Right atrium auricular region (tissue), 2 donors: ENCODE data around the gene CORO2B. TPM values are rescaled to one million over a fixed set of nuclear protein-coding genes. Genes with fewer than 3 reads are reported as not detected.
A peak's percentile ranks its signal among the peaks of the same experiment; 100 is the strongest.

ENCODE experiments used
- DNase-seq: peaks from one replicate; pipeline ENCODE4 v3.0.0-alpha.2; 2019; ENCODE audit warnings: low spot score
- H3K27ac ChIP-seq, 2 donors: fragments of 200-600 bp; sonication (generic); 1 replicate in 1 of 2; 2 replicates in 1 of 2; pipeline ENCODE4 v1.5.1; 2016 to 2019
- H3K27me3 ChIP-seq, 2 donors: fragments of 200-600 bp; sonication (generic); one replicate each; pipeline versions ENCODE4 v1.5.1 to v1.6.0; 2017 to 2019
- H3K36me3 ChIP-seq: fragments of 200-600 bp; sonication (generic); one replicate; pipeline ENCODE4 v1.5.1; 2016
- H3K4me1 ChIP-seq, 2 donors: fragments of 200-600 bp; sonication (generic); one replicate each; pipeline versions ENCODE4 v1.5.1 to v1.6.0; 2017 to 2019
- H3K4me3 ChIP-seq, 2 donors: fragments of 200-600 bp; sonication (generic); 1 replicate in 1 of 2; 2 replicates in 1 of 2; pipeline ENCODE4 v1.5.1; 2017 to 2019; ENCODE audit warnings: mild to moderate bottlenecking in 1 of 2, moderate library complexity in 1 of 2
- H3K9me3 ChIP-seq, 2 donors: fragments of 200-600 bp; sonication (generic); one replicate each; pipeline ENCODE4 v1.5.1; 2019
- total RNA-seq, 2 donors: library from RNA; depleted of rRNA; stranded (reverse); fragments of >200 nt; gene quantifications; one replicate each; pipeline ENCODE4 v1.1.0, GENCODE V29; 2016
- TF ChIP-seq, protein P1 (sequence below), 2 donors: fragments of 200-600 bp; sonication (generic); IDR thresholded peaks; one replicate each; pipeline ENCODE4 v1.5.1; 2019; ENCODE audit warnings: antibody characterized with exemption in 2 of 2

The CORO2B gene
- total RNA-seq, 2 donors from 2014 or later, result 6.0 to 9.7 TPM

DNA sequence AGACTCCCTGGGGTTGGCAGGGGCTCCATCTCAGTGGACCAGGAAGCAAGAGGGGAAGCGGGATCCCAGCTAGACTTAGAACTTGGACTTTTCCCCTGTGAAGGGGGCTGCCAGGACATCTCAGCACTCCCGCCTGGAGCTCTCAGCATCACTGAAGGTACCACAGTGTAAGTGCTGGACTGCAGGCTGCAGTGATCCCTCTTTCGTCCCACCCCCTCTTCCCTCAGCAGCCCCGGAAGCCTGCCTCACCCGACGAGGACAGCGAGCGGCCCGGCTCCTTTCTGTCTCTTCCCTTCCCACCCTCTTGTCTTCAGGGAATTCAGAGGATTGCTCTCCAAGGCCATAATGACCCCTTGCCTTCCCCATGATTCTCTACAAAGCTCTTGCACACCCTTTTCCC, 147.5 kb downstream of the CORO2B start:
- H3K27me3 ChIP-seq, result no peaks in the 10 kb centered on the region
- no peak overlapping the region for H3K4me3 ChIP-seq
- H3K27ac ChIP-seq, result peak overlapping the region; percentile 42 to 52
- DNase-seq, result no peak
- TF ChIP-seq, protein P1, sequence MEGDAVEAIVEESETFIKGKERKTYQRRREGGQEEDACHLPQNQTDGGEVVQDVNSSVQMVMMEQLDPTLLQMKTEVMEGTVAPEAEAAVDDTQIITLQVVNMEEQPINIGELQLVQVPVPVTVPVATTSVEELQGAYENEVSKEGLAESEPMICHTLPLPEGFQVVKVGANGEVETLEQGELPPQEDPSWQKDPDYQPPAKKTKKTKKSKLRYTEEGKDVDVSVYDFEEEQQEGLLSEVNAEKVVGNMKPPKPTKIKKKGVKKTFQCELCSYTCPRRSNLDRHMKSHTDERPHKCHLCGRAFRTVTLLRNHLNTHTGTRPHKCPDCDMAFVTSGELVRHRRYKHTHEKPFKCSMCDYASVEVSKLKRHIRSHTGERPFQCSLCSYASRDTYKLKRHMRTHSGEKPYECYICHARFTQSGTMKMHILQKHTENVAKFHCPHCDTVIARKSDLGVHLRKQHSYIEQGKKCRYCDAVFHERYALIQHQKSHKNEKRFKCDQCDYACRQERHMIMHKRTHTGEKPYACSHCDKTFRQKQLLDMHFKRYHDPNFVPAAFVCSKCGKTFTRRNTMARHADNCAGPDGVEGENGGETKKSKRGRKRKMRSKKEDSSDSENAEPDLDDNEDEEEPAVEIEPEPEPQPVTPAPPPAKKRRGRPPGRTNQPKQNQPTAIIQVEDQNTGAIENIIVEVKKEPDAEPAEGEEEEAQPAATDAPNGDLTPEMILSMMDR (IDR thresholded peaks at IDR 0.05), result no peak
- no peaks in the 10 kb centered on the region for H3K36me3 ChIP-seq
- H3K4me1 ChIP-seq, result peaks cover 0 to 46% of the 10 kb centered on the region in 2 donors
- H3K9me3 ChIP-seq, result no peaks in the 10 kb centered on the region

DNA sequence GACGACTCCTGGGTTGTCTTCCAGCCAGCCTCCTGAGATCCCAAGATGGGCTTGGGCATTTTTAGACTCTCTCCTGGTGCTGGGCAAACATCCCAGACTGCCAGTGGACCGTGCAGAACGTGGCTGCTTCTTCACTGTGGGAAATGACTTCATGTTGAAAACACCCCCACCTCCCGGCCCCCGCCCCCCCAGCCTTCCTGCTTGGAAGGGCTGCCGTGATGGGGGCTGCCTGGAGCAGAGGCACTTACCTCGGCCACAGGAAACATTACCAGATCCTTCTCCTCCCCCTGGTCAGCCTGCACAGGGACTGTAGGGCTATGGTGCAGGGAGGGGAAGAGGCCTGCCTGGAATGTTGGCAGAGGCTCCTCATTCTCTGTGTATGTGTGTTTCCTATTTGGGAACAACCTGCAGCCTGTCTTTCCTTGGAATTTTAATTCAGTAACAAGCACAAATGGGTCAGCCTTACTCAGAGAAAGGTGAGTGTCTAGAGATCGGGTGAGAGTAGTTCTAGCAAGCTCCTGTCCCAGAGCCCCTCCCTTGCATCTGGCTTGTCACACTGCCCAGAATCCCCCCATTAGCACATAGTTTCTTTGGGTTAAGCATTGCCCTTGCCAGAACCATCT, 151.1 kb downstream of the CORO2B start:
- no peak for DNase-seq
- Histone ChIP-seq H3K9me3 (no peaks in the 10 kb centered on the region), H3K4me1 (peaks cover 0 to 58% of the 10 kb centered on the region in 2 donors), H3K36me3 (no peaks in the 10 kb centered on the region), H3K27ac (peak overlapping the region; percentile 12 to 58), H3K27me3 (no peaks in the 10 kb centered on the region), H3K4me3 (no peak overlapping the region)
- TF ChIP-seq, protein P1 (IDR thresholded peaks at IDR 0.05), result no peak

DNA sequence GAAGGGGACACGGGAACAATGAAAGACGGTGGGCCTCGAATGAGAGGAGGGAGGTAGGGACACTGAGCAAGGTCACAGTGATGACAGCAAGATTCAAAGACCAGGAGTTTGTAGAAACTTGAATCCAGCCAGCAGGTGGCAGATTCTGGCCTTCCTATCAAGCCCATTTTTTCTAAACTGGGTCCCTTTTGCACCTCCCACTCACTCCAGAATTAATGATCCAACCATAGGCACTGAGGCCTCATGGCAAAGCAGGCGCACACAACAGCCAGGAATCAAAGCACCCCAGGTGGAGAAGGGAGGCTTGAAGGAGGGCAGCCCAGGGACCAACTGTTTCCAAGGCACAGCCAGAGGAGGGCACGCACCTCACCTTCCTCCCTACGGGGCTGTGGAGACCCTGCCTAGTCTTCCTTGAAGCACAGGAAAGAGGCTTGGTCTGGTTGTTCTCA, 151.7 kb downstream of the CORO2B start:
- no peak for DNase-seq
- Histone ChIP-seq H3K27me3 (no peaks in the 10 kb centered on the region), H3K4me3 (no peak overlapping the region), H3K36me3 (no peaks in the 10 kb centered on the region), H3K4me1 (peaks cover 0 to 56% of the 10 kb centered on the region in 2 donors), H3K9me3 (no peaks in the 10 kb centered on the region), H3K27ac (peak overlapping the region; percentile 12 to 58)
- TF ChIP-seq, protein P1 (IDR thresholded peaks at IDR 0.05), result peak in 1 of 2 donors; percentile 68

DNA sequence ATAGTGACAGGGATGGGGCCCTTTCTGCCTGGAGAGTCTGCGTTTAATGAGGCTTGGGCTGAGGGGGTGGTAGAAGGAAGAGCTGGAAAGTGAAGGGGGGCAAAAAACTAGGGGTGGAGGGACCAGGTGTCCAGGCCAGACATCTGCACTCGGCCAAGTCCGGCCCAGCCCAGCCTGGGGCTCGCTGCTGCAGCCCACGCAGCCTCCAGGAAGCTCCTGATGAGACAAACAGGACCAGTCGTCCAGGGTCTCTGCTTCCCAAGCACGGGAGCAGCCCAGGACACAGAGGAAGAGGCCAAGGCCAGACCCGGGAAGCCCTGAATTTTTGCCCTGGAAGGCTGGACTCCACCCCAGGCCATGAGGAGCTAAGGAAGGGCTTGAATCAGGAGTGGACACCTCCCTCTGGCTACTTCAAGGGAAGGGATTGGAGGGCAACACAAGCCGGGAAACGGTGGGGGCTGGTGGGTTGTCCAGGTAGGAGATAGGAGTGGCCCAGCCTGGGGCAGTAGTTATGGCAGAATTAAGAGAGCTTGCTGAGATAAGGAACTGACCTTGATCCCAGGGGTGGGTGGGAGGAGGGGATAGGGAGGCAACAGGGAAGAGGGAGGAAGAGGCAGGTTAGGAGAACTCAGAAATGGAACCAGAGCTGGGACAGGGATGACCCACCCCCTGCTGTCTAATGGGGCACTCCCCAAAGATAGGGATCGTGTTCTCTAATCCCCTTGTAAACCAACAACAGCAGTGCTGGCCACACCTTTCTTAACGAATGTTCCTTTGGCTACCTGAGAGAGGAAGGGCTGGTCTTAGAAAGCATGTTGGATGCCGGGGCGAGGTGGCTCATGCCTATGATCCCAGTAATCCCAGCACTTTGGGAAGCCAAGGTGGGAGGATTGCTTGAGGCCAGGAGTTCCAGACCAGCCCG, 152.4 kb downstream of the CORO2B start:
- no peaks in the 10 kb centered on the region for H3K27me3 ChIP-seq
- H3K4me1 ChIP-seq, result peaks cover 0 to 49% of the 10 kb centered on the region in 2 donors
- H3K27ac ChIP-seq, result peak overlapping the region; percentile 12 to 58
- TF ChIP-seq, protein P1 (IDR thresholded peaks at IDR 0.05), result no peak
- DNase-seq, result no peak
- H3K4me3 ChIP-seq, result no peak overlapping the region
- no peaks in the 10 kb centered on the region for H3K9me3 ChIP-seq
- no peaks in the 10 kb centered on the region for H3K36me3 ChIP-seq

DNA sequence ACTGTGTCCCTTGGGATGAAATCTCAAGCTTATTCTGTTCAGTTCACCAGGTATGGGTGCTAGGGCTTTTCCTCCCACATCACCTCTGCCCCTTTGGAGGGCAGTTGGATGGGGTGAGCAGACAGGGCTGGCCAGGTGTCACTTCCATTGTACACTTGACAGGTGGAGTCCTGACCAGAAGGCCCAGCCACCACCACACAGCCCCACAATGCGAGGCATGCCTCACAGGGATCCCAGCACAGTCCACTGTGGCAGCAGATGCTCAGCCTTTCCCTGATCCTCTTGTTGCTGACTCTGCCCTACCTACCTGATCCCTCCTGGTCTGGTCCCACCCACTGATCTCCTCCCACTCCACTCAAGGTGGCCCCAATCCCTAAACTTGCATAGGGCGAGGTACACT, 153.7 kb downstream of the CORO2B start:
- Histone ChIP-seq H3K9me3 (no peaks in the 10 kb centered on the region), H3K27me3 (no peaks in the 10 kb centered on the region), H3K4me1 (peaks cover 0 to 45% of the 10 kb centered on the region in 2 donors), H3K27ac (no peak overlapping the region), H3K4me3 (no peak overlapping the region), H3K36me3 (no peaks in the 10 kb centered on the region)
- TF ChIP-seq, protein P1 (IDR thresholded peaks at IDR 0.05), result no peak
- DNase-seq, result no peak
